Measurements from ENCODE around the gene TAS1R2.

Gene TAS1R2

GRCh38 chr1:18799454-18799853 is 60.0 kb downstream of the TAS1R2 start:
- in situ Hi-C loops (cut with MboI; ENCODE audit: low pct_unique_long_range_greater_than_20kb, low sequenced_read_pairs, unreplicated experiment), result no loop called here
- TF ChIP-seq CTCF (IDR thresholded peaks at IDR 0.05; ENCODE audit: extremely low read depth, insufficient read depth, missing control alignments), result no peak
- DNase-seq (ENCODE audit: low spot score), result no peak

DNA sequence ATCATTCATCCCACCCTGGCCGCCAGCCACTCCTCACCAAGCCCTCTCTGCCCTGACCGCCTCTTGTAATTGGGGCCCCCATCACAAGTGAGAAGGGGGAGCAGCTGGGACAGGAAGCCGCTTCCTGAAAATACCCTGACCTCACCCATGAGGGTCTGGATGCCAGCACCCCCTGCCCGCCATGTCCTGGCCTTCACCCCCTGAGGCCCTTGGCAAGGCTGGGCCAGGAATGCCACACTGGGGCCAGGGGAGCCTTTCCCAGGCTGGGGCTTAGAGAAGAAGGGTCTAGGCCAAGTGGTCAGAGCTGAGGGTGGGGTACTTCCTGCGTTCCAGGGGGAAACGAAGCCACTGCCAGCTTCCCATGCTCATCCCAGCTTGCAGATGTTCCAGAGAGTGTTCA is 60.5 kb downstream of the TAS1R2 start:
- no peak for TF ChIP-seq CTCF (IDR thresholded peaks at IDR 0.05; ENCODE audit: extremely low read depth, insufficient read depth, missing control alignments)
- in situ Hi-C loops (cut with MboI; ENCODE audit: low pct_unique_long_range_greater_than_20kb, low sequenced_read_pairs, unreplicated experiment), result no loop called here
- no peak for DNase-seq (ENCODE audit: low spot score)

- in situ Hi-C loops (cut with MboI; ENCODE audit: low pct_unique_long_range_greater_than_20kb, low sequenced_read_pairs, unreplicated experiment), result no loop called here
- no peak for DNase-seq (ENCODE audit: low spot score)
- no peak for TF ChIP-seq CTCF (IDR thresholded peaks at IDR 0.05; ENCODE audit: extremely low read depth, insufficient read depth, missing control alignments)
These were observed 60.9 kb downstream of the TAS1R2 start for GRCh38 chr1:18798533-18798932.

DNA sequence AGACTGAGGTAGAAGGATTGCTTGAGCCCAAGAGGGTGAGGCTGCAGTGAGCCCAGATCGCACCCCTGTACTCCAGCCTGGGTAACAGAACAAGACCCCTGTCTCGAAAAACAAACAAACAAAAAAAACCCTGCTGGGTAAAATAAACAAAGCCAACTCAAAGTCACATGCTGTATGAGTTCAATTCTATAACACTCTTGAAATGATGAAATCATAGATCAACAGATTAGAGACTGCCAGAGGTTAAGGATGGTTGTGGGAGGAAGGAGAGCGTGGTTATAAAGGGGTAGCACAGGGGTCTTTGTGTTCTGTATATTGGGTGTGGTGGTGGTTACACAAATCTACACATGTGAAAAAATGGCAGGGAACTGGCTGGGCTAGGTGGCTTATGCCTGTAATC is 62.5 kb downstream of the TAS1R2 start:
- in situ Hi-C loops (cut with MboI; ENCODE audit: low pct_unique_long_range_greater_than_20kb, low sequenced_read_pairs, unreplicated experiment), result no loop called here
- no peak for TF ChIP-seq CTCF (IDR thresholded peaks at IDR 0.05; ENCODE audit: extremely low read depth, insufficient read depth, missing control alignments)
- DNase-seq (ENCODE audit: low spot score), result no peak

DNA sequence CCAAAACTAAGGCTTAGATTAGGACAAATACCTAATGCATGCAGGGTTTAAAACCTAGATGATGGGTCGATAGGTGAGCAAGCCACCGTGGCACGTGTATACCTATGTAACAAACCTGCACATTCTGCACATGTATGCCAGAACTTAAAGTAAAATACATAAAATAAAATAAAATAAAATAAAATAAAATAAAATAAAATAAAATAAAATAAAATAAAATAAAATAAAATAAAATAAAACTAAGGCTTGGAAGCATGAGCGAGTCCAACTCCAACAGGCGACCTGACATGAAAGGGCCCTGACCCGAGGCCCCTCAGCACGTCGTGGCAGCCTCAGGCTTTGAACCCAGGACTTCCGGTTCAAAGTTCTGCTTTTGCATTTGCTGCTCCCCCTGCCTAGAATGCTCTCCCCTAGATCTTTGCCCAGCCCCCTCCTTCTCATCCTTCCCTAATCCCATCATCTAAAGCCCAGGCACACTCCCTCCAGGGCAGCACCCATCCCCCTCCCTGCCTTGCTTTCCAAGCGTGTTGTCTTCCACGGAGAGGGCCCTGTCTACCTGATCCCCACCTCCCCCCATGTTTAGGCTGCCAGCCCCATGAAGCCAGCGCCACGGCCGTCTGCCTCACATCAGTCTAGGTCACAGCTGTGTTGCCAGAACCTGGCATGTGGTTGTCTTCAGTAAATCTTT is 64.3 kb downstream of the TAS1R2 start:
- TF ChIP-seq CTCF (IDR thresholded peaks at IDR 0.05; ENCODE audit: extremely low read depth, insufficient read depth, missing control alignments), result no peak
- no peak for DNase-seq (ENCODE audit: low spot score)
- in situ Hi-C loops (cut with MboI; ENCODE audit: low pct_unique_long_range_greater_than_20kb, low sequenced_read_pairs, unreplicated experiment), result no loop called here

- in situ Hi-C loops (cut with MboI; ENCODE audit: low pct_unique_long_range_greater_than_20kb, low sequenced_read_pairs, unreplicated experiment), result no loop called here
- no peak for TF ChIP-seq CTCF (IDR thresholded peaks at IDR 0.05; ENCODE audit: extremely low read depth, insufficient read depth, missing control alignments)
- no peak for DNase-seq (ENCODE audit: low spot score)
These were observed 64.9 kb downstream of the TAS1R2 start for GRCh38 chr1:18794561-18794960.
